GM12891 (cell line): ENCODE measurements around the gene RIT1. TPM values are rescaled to one million over a fixed set of nuclear protein-coding genes. Genes with fewer than 3 reads are reported as not detected.

Experiments
- DNase-seq: peaks from one replicate; pipeline ENCODE4 v3.0.0; 2011; ENCODE audit warnings: low spot score; ENCODE audit not compliant: insufficient read length
- FAIRE-seq: peaks from 2 replicates; lab custom pipeline; 2011; peaks lifted over from hg19 to GRCh38; lab: Jason Lieb, UNC
- PAX5 ChIP-seq: IDR thresholded peaks from 2 replicates; pipeline ENCODE4 v1.6.1; 2011; ENCODE audit warnings: low read length, moderate library complexity, mild to moderate bottlenecking; ENCODE audit not compliant: insufficient read depth, severe bottlenecking
- POLR2A ChIP-seq: IDR thresholded peaks from 2 replicates; pipeline ENCODE4 v1.6.1; 2011; ENCODE audit warnings: low read depth, low read length, control low read depth
- POLR2AphosphoS5 ChIP-seq: IDR thresholded peaks from 2 replicates; pipeline ENCODE4 v1.6.1; 2011; ENCODE audit warnings: low read depth, low read length, control low read depth
- POU2F2 ChIP-seq: IDR thresholded peaks from 2 replicates; pipeline ENCODE4 v1.6.1; 2011; ENCODE audit warnings: low read depth, mild to moderate bottlenecking, control low read depth, low read length, moderate library complexity
- SPI1 ChIP-seq: IDR thresholded peaks from 2 replicates; pipeline ENCODE4 v1.6.1; 2011; ENCODE audit warnings: low read depth, low read length, control low read depth
- TAF1 ChIP-seq: IDR thresholded peaks from 2 replicates; pipeline ENCODE4 v1.6.1; 2011; ENCODE audit warnings: low read depth, low read length, control low read depth
- polyA plus RNA-seq: library from polyadenylated mRNA; unstranded; fragments of >200 nt; gene quantifications from one replicate; pipeline ENCODE4 v1.2.1, GENCODE V29; 2012; ENCODE audit warnings: low read depth, missing spikeins, inconsistent platforms; ENCODE audit not compliant: missing spikeins

RIT1 gene, protein sequence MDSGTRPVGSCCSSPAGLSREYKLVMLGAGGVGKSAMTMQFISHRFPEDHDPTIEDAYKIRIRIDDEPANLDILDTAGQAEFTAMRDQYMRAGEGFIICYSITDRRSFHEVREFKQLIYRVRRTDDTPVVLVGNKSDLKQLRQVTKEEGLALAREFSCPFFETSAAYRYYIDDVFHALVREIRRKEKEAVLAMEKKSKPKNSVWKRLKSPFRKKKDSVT
- 19.1 TPM for polyA plus RNA-seq

DNA sequence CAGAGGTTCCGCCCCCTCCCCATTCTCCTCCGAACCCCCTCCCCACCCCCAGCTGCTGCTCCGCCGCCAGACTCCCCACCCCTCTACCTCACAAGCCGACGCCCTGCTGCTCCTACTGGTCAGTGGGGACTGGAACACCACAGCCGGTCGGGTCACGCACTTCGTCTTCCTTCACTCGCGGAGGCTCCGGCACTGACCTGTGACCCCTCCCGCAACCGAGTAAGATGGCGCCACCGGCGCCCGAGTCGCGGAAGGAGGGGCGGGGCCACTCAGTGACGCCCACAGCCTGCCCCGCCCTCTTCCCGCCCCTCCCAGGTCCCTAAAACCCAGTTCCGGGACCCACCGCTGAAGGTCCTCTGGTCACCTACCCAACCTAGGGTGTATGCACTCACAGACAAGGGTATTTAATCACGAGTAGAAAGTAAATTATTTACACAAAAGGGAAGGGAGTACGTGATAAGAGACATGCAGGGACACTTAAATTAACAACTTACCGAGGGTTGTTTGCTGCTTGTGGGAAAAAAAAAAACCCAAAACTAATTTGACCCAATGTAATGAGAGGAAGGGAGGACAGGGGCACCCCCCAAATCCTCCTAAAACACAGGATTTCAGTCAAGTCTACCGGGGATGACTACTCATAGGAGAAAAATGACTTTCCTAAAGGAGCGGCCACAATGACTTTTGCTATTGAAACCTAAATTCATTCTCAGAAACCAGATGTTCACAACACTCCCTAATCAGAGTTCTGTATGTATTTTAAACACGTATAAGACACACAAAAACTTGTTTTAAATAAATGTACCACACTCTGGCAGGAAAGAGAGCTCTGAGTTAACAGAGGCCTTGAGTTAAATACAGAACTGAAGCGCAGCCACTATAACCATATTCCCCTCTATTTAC lies at the start of gene RIT1:
TSS of gene RIT1 (minus strand) at position 194 of the 900 bp plus-strand sequence. CDS start 588 bp downstream, outside the sequence.
- TF ChIP-seq POLR2A (peak; percentile 83), TAF1 (0 out of 2 replicates have a peak, but pooled peaks have one; percentile 30), POLR2AphosphoS5 (peak; percentile 88), SPI1 (no peak), PAX5 (peak; percentile 53), POU2F2 (no peak; the same call in 1 of the 2 replicates)
- peak; percentile 95 for FAIRE-seq
- DNase-seq, result peak; percentile 74

DNA sequence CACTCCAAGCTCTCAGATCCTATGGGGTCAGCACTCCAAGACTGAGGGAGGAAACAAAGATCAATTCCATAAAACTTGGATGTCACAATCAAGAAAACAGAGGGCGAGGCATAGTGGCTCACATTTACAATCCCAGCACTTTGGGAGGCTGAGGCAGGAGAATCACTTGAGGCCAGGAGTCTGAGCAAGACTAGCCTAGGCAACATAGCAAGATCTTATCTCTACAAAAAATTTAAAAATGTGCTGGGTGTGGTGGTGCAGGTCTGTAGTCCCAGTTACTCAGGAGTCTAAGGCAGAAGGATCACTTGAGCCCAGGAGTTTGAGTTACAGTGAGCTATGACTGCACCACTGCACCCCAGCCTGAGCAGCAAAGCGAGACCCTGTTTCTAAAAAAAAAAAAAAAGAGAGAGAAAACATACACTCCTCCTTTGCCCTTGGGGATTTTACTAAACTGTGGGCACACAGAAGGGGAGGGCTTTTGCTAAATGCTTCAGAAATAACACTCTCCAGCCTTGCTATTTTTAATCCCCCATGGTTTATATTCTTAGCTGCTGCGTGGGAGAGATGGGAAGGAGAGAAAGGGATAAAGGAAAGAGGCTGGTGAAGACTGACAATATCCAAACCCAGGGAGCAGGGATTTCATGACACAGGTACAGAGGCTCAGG lies 49.1 kb upstream of the RIT1 start:
- FAIRE-seq, result no peak
- TF ChIP-seq TAF1 (no peak), PAX5 (no peak), SPI1 (no peak)
- DNase-seq, result no peak

DNA sequence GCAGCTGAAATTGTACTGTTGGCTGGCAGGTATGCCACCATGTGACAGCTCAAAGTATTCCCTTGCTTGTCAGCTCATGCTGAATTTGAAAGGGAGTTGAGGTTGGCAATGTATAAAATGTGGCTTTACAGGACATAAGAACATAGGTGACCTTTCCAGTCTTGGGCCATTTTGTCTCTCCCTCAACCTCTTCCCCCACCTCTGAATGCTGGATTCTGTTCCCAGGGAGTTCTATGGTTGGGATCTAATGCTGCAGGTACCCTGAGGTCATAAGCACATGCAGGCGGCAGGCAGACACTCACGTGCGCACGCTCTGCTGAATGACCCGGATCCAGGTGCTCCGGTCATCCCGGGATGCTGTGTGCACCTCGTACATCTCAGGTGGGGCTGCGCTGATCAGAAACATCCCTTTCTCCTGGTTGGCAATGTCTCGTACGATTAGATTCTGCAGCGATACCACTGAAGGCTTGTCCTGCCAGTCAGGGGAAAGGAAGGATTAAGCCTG lies 46.3 kb upstream of the RIT1 start:
- DNase-seq, result no peak
- FAIRE-seq, result no peak
- TF ChIP-seq POU2F2, result no peak
- TF ChIP-seq SPI1, result no peak
- no peak for TF ChIP-seq POLR2A
- TF ChIP-seq TAF1, result no peak
- TF ChIP-seq PAX5, result no peak
- no peak for TF ChIP-seq POLR2AphosphoS5

DNA sequence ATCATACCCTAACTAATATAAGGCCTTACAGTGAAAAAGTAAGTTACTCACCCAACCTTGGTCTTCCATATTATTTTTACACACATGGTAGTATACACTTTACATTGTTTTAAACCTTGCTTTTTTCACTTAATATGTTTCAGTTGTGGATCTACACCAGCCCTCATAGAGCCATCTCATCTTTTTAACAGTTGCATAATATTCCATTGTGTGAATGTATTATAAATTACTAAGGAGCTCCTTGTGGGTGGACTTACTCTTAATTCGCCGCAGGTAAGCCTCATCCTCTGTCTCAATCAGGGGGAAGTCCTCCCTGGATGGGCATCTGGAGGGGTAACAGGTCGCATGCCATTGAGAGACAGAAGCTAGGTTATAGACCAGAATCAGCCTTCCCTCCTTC lies 43.5 kb upstream of the RIT1 start:
- FAIRE-seq (no peak), DNase-seq (no peak)
- no peak for TF ChIP-seq POLR2AphosphoS5
- TF ChIP-seq POLR2A, result no peak
- TF ChIP-seq TAF1, result no peak
- TF ChIP-seq PAX5, result no peak
- TF ChIP-seq SPI1, result no peak
- TF ChIP-seq POU2F2, result no peak

DNA sequence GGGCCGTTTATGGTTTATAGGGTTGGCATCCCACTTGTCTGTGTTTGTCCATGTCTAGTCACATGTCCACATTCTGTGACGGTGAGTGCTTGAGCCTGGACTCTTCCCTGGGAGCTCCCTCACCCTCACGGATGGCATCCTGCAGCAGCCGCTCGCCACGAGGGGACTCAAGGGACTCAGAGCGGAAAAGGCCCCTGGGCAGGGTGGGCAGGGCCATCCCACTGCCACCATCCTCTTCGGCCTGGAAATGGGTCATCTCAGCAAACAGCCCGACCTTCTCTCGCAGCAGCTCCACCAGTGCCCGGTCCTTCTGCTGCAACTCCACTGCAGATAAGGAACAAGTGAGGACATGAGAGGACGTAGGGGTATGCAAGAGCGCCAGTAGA lies 41.3 kb upstream of the RIT1 start:
- TF ChIP-seq POU2F2, result no peak
- no peak for TF ChIP-seq TAF1
- TF ChIP-seq PAX5, result no peak
- no peak for TF ChIP-seq POLR2A
- TF ChIP-seq POLR2AphosphoS5, result no peak
- TF ChIP-seq SPI1, result no peak
- DNase-seq (no peak), FAIRE-seq (no peak)

DNA sequence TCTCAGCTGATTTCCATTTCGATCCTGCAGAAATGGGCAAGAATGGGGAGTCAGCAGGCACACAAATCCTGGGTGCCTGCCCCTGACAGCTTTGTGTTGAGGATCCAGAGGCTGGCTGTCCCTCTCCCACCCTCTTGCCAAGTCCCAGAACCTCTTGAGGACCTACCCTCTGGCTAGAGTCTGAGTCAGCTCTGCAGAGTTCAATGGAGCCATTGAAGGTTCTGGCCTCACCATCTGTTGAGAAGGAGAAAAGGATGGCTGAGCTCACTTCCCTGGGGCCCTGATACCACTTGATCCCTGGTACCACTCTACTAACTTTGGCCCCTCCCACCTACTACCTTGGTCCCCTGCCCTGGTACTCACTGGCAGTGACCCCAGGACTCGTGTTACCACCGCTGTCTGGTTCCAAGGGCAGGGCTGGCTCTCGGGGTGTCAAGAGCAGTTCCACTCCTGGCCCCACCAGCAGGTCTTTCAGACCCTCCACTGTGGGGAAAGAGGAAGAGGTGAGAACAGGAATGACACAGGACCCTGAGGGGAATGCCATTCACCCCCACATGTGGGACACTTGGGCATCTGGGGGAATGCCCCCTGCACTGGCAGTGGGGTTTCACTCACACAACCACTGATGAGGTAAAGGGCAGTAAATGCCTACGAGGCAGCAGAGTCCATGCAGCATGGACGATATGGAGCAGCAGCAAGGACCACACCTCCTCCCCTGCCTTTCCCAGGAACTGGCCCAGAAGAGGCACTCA lies 40.8 kb upstream of the RIT1 start:
- DNase-seq (no peak), FAIRE-seq (no peak)

DNA sequence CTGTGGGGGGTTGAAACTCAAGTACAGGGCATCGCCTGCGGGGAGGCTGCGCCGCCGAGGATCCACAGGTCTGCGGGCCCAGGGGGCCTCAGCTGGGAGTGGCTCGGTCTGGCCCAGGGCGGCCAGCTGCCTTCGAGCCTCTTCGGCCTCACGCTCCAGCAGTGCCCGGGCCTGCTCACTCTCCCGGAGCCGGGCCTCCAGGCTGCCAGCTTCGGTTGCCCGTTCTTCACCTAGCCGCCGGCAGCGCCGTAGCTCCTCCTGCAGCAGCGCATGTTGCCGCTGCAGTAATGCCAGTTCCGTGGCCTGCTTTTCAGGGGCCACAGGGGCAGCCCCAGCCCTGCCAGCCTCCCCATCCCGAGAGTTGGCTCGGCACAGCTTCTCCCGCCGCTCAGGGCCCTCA lies 39.7 kb upstream of the RIT1 start:
- FAIRE-seq (no peak), DNase-seq (no peak)
- TF ChIP-seq PAX5, result no peak

More for the DNA sequence above, 40.8 kb upstream of the RIT1 start:
- no peak for TF ChIP-seq PAX5
- TF ChIP-seq POU2F2, result no peak
- TF ChIP-seq TAF1, result no peak
- peak; percentile 5; the same call in 1 of the 2 replicates for TF ChIP-seq POLR2AphosphoS5
- TF ChIP-seq POLR2A, result no peak
- TF ChIP-seq SPI1, result 0 out of 2 replicates have a peak, but pooled peaks have one; percentile 14

DNA sequence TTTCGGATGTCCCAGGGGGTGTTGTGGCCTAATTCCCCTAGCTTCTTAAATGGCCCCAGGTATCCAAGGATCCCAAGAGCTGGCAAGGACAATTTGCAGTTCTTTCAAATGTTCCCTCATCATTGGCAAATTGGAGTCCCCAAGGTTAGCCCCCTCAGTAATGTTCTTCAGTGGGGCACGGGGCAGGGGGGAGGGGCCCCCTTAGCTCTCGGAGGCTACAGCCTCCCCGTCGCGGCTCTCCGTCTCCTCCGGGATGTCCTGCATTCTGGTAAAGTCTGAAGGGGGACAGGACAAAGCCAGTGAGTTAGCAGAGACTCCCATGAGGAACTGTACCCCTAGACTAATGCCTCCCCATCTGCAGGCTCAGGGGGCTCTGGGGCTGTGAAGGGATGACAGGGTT lies 36.6 kb upstream of the RIT1 start:
- FAIRE-seq (no peak), DNase-seq (no peak)

DNA sequence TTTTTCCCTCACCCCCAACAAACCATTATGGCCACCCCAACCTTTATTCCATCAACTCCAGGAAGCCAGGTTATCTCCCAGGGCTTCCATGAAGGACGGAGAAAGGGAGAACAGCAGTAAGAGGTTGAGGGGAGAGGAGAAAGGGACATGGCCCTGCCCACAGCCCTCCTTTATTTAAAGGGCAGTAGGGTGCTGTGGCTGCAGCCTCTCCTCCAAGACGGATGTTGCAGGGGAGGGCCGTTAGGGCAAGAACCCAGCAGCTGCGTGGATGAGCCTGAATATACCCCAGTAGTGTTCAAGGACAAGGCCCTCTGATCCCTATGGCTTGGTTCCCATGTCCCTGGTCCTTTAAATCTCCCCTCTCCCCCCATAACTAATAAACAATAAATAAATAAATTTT lies 36.1 kb upstream of the RIT1 start:
- no peak for DNase-seq
- no peak for FAIRE-seq
- TF ChIP-seq TAF1, result no peak
- TF ChIP-seq SPI1, result no peak
- no peak for TF ChIP-seq POLR2A

More for the DNA sequence above, 36.6 kb upstream of the RIT1 start:
- no peak for TF ChIP-seq PAX5
- TF ChIP-seq TAF1, result no peak
- TF ChIP-seq POLR2A, result no peak
- no peak for TF ChIP-seq POLR2AphosphoS5
- no peak for TF ChIP-seq SPI1
- no peak for TF ChIP-seq POU2F2
